ENCODE measurements around the gene CIITA. TPM values are rescaled to one million over a fixed set of nuclear protein-coding genes. Genes with fewer than 3 reads are reported as not detected.
A peak's percentile ranks its signal among the peaks of the same experiment; 100 is the strongest.
"Not testable (repeated sequence)": the region's sequence is repeated elsewhere in the genome, so short reads cannot be mapped to it uniquely, and the experiment has no call there.

CIITA gene
- total RNA-seq, 2 donors from 2014 or later: 4.9 to 10.2 TPM

GRCh38 chr16:10927497-10928112, 50.6 kb downstream of the CIITA start:
- DNase-seq (no peak), ATAC-seq (no peak)
- intact Hi-C loops (cut with DNase I, micrococcal nuclease): no loop called here

GRCh38 chr16:10929097-10929496, 52.1 kb downstream of the CIITA start:
- intact Hi-C loops (cut with DNase I, micrococcal nuclease); DNase-seq; ATAC-seq: not testable (repeated sequence)

- intact Hi-C loops (cut with DNase I, micrococcal nuclease): no loop called here
- DNase-seq: no peak
- ATAC-seq: no peak
Observed at GRCh38 chr16:10929853-10930754, 53.1 kb downstream of the CIITA start.

GRCh38 chr16:10930755-10931093, 53.7 kb downstream of the CIITA start:
- intact Hi-C loops (cut with DNase I, micrococcal nuclease): no loop called here
- no peak for DNase-seq
- no peak for ATAC-seq

GRCh38 chr16:10931134-10931533, 54.1 kb downstream of the CIITA start:
- intact Hi-C loops (cut with DNase I, micrococcal nuclease): no loop called here
- no peak for ATAC-seq

GRCh38 chr16:10931977-10932632, 55.1 kb downstream of the CIITA start:
- DNase-seq (no peak), ATAC-seq (no peak)
- intact Hi-C loops (cut with DNase I, micrococcal nuclease): no loop called here

More at GRCh38 chr16:10931134-10931533, 54.1 kb downstream of the CIITA start:
- no peak for DNase-seq

GRCh38 chr16:10932959-10933710, 56.1 kb downstream of the CIITA start:
- ATAC-seq: no peak
- DNase-seq: no peak
- intact Hi-C loops (cut with DNase I, micrococcal nuclease): no loop called here

GRCh38 chr16:10933865-10934264, 56.9 kb downstream of the CIITA start:
- intact Hi-C loops (cut with DNase I, micrococcal nuclease): no loop called here
- ATAC-seq (no peak), DNase-seq (no peak)

GRCh38 chr16:10934325-10935107, 57.5 kb downstream of the CIITA start:
- ATAC-seq (no peak), DNase-seq (no peak)
- intact Hi-C loops (cut with DNase I, micrococcal nuclease): no loop called here

GRCh38 chr16:10935226-10935915, 58.4 kb downstream of the CIITA start:
- DNase-seq (no peak), ATAC-seq (no peak)
- intact Hi-C loops (cut with DNase I, micrococcal nuclease): no loop called here

GRCh38 chr16:10936272-10936984, 59.4 kb downstream of the CIITA start:
- intact Hi-C loops (cut with DNase I, micrococcal nuclease): no loop called here
- ATAC-seq: no peak
- DNase-seq: no peak

GRCh38 chr16:10937068-10937859, 60.3 kb downstream of the CIITA start:
- no peak for DNase-seq
- intact Hi-C loops (cut with DNase I, micrococcal nuclease): no loop called here
- ATAC-seq: no peak

GRCh38 chr16:10938321-10938720, 61.3 kb downstream of the CIITA start:
- ATAC-seq: peak; percentile 21
- no peak for DNase-seq
- intact Hi-C loops (cut with DNase I, micrococcal nuclease): no loop called here

- intact Hi-C loops (cut with DNase I, micrococcal nuclease): no loop called here
- ATAC-seq (peak; percentile 31), DNase-seq (no peak)
Observed at GRCh38 chr16:10938796-10939648, 62.0 kb downstream of the CIITA start.

- DNase-seq (no peak), ATAC-seq (no peak)
- intact Hi-C loops (cut with DNase I, micrococcal nuclease): no loop called here
Observed at GRCh38 chr16:10939649-10940234, 62.7 kb downstream of the CIITA start.
